WTC11 (cell line): ENCODE results near the gene SUGP2. TPM values are rescaled to one million over a fixed set of nuclear protein-coding genes. Genes with fewer than 3 reads are reported as not detected.

ENCODE experiments used
- ATAC-seq: fragments of 200-7000 bp; cut with Tn5 transposase; 2 replicates; pipeline ENCODE4 v1.10.0; 2021; ENCODE audit warnings: mild to moderate bottlenecking, moderate library complexity
- CTCF ChIA-PET: fragments of 300-600 bp; sonication (Branson Sonifier 250); formaldehyde crosslinking; loops from one replicate; lab custom pipeline; 2021; ENCODE audit warnings: antibody characterized with exemption; lab: Charles Lee
- POLR2A ChIA-PET: fragments of 350-600 bp; sonication (Branson Sonifier 250); formaldehyde crosslinking; loops from one replicate; lab custom pipeline; 2021; ENCODE audit warnings: antibody characterized with exemption; lab: Charles Lee
- DNase-seq: peaks from one replicate; pipeline ENCODE4 v3.0.0; 2021; ENCODE audit warnings: low spot score
- H3K27ac Mint-ChIP-seq: 2 replicates; pipeline ENCODE4 v1.8.0; 2021; ENCODE audit warnings: mixed read lengths
- H3K27me3 Mint-ChIP-seq: 2 replicates; pipeline ENCODE4 v1.8.0; 2021; ENCODE audit warnings: low read depth, mild to moderate bottlenecking, moderate library complexity, mixed read lengths
- H3K36me3 Mint-ChIP-seq: 2 replicates; pipeline ENCODE4 v1.8.0; 2021; ENCODE audit warnings: mixed read lengths
- H3K4me1 Mint-ChIP-seq: 2 replicates; pipeline ENCODE4 v1.8.0; 2022; ENCODE audit warnings: mixed read lengths
- H3K4me3 Mint-ChIP-seq: 2 replicates; pipeline ENCODE4 v1.8.0; 2021; ENCODE audit warnings: mild to moderate bottlenecking, moderate library complexity, mixed read lengths
- H3K9me3 Mint-ChIP-seq: 2 replicates; pipeline ENCODE4 v1.8.0; 2021; ENCODE audit warnings: mixed read lengths
- CREM ChIP-seq: sonication (generic); formaldehyde crosslinking; IDR thresholded peaks from 2 replicates; pipeline ENCODE4 v1.8.1; 2022; ENCODE audit warnings: mild to moderate bottlenecking, missing genetic modification reagents, moderate library complexity
- EMX1 ChIP-seq: fragments of 250-450 bp; sonication (Bioruptor Pico); IDR thresholded peaks from 2 replicates; pipeline ENCODE4 v1.8.0; 2021; ENCODE audit warnings: mild to moderate bottlenecking
- ESRRA ChIP-seq: sonication (generic); formaldehyde crosslinking; IDR thresholded peaks from 2 replicates; pipeline ENCODE4 v1.8.1; 2022; ENCODE audit warnings: mild to moderate bottlenecking, missing genetic modification reagents, borderline replicate concordance
- GABPB1 ChIP-seq: sonication (generic); formaldehyde crosslinking; IDR thresholded peaks from 2 replicates; pipeline ENCODE4 v1.8.1; 2023; ENCODE audit warnings: mild to moderate bottlenecking, missing genetic modification reagents
- GRHL2 ChIP-seq: fragments of 250-450 bp; sonication (Bioruptor Pico); IDR thresholded peaks from 2 replicates; pipeline ENCODE4 v1.8.0; 2022; ENCODE audit warnings: mild to moderate bottlenecking, moderate library complexity; ENCODE audit not compliant: insufficient replicate concordance, severe bottlenecking
- HMGA2 ChIP-seq: fragments of 250-450 bp; sonication (Bioruptor Pico); IDR thresholded peaks from 2 replicates; pipeline ENCODE4 v1.4.0; 2021; ENCODE audit warnings: mild to moderate bottlenecking, moderate library complexity
- OVOL2 ChIP-seq: fragments of 250-450 bp; sonication (Bioruptor Pico); IDR thresholded peaks from 2 replicates; pipeline ENCODE4 v1.9.0; 2021; ENCODE audit warnings: mild to moderate bottlenecking, borderline replicate concordance
- RELA ChIP-seq: sonication (generic); formaldehyde crosslinking; IDR thresholded peaks from 2 replicates; pipeline ENCODE4 v1.8.1; 2022; ENCODE audit warnings: missing genetic modification reagents, mild to moderate bottlenecking, borderline replicate concordance
- SP1 ChIP-seq: sonication (generic); formaldehyde crosslinking; conservative IDR thresholded peaks from 2 replicates; pipeline ENCODE4 v1.8.1; 2022; ENCODE audit warnings: missing genetic modification reagents
- TP53 ChIP-seq: sonication (generic); formaldehyde crosslinking; IDR thresholded peaks from 2 replicates; pipeline ENCODE4 v1.8.1; 2023; ENCODE audit warnings: mild to moderate bottlenecking, missing genetic modification reagents
- USF1 ChIP-seq: sonication (generic); formaldehyde crosslinking; IDR thresholded peaks from 2 replicates; pipeline ENCODE4 v1.8.0; 2022; ENCODE audit warnings: mild to moderate bottlenecking, missing genetic modification reagents
- ZNF263 ChIP-seq: sonication (generic); formaldehyde crosslinking; IDR thresholded peaks from 2 replicates; pipeline ENCODE4 v1.8.1; 2022; ENCODE audit warnings: low read depth, mild to moderate bottlenecking, moderate library complexity, missing genetic modification reagents
- ZNF396 ChIP-seq: fragments of 250-450 bp; sonication (Bioruptor Pico); IDR thresholded peaks from 2 replicates; pipeline ENCODE4 v1.8.0; 2021; ENCODE audit warnings: mild to moderate bottlenecking, moderate library complexity, borderline replicate concordance
- ZNF416 ChIP-seq: fragments of 250-450 bp; sonication (Bioruptor Pico); IDR thresholded peaks from 2 replicates; pipeline ENCODE4 v1.9.0; 2021; ENCODE audit warnings: mild to moderate bottlenecking, inconsistent platforms
- ZNF671 ChIP-seq: fragments of 250-450 bp; sonication (Bioruptor Pico); IDR thresholded peaks from 2 replicates; pipeline ENCODE4 v1.8.0; 2021; ENCODE audit warnings: mild to moderate bottlenecking
- total RNA-seq: library from RNA; stranded (reverse); gene quantifications from 3 replicates; pipeline ENCODE4 v1.2.3, GENCODE V29; 2021
- TF ChIP-seq, protein P1 (sequence below): fragments of 250-450 bp; sonication (Bioruptor Pico); IDR thresholded peaks from 2 replicates; pipeline ENCODE4 v1.8.0; 2021; ENCODE audit warnings: mild to moderate bottlenecking
- TF ChIP-seq, protein P2 (sequence below): fragments of 250-450 bp; sonication (Bioruptor Pico); IDR thresholded peaks from 2 replicates; pipeline ENCODE4 v1.9.0; 2021; ENCODE audit warnings: mild to moderate bottlenecking
- TF ChIP-seq, protein P3 (sequence below): sonication (generic); formaldehyde crosslinking; conservative IDR thresholded peaks from 2 replicates; pipeline ENCODE4 v1.8.1; 2022; ENCODE audit warnings: mild to moderate bottlenecking, missing genetic modification reagents
- TF ChIP-seq, protein P4 (sequence below): sonication (generic); formaldehyde crosslinking; IDR thresholded peaks from 2 replicates; pipeline ENCODE4 v1.8.1; 2023; ENCODE audit warnings: mild to moderate bottlenecking, missing genetic modification reagents
- TF ChIP-seq, protein P5 (sequence below): sonication (generic); formaldehyde crosslinking; IDR thresholded peaks from 2 replicates; pipeline ENCODE4 v1.8.1; 2023; ENCODE audit warnings: mild to moderate bottlenecking, missing genetic modification reagents
- TF ChIP-seq, protein P6 (sequence below): sonication (generic); formaldehyde crosslinking; IDR thresholded peaks from 2 replicates; pipeline ENCODE4 v1.8.1; 2022; ENCODE audit warnings: missing genetic modification reagents, borderline replicate concordance
- TF ChIP-seq, protein P7 (sequence below): sonication (generic); formaldehyde crosslinking; IDR thresholded peaks from 2 replicates; pipeline ENCODE4 v1.8.1; 2022; ENCODE audit warnings: mild to moderate bottlenecking, moderate library complexity, missing genetic modification reagents

The SUGP2 gene
- total RNA-seq, 1 experiment from 2014 or later, result 160 TPM

DNA sequence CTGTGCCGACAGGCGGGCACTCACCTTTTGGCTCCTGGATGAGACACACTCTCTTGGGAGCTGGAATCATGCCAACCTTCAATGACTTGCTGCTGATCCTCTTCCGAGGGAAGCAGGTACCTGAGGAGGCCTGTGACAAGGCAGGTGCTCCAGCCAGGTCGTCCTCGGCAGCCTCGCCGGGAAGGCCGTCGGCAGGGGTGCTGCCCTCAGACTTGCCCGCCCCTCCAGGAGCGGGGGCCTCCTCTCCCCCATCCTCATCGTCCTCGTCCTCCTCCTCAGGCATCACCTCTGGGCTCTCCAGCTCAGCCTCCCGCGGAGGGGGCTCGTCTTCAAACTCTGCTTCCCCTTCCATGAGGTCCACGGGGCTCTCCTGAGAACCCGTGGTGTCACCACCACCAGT is 29.2 kb downstream of the SUGP2 start (continued):
- TF ChIP-seq SP1 (CRISPR knock-in tag), result no peak
- TF ChIP-seq, all 79 proteins: peak for 0

GRCh38 chr19:18999896-19000620 is 33.3 kb downstream of the SUGP2 start:
- ATAC-seq (no peak), DNase-seq (peak; percentile 30)
- peak overlapping the region; percentile 39; the same call in 1 of the 2 replicates for H3K27ac Mint-ChIP-seq
- peaks cover 52% of the 10 kb centered on the region for H3K36me3 Mint-ChIP-seq
- ChIA-PET POLR2A (no interaction called here), CTCF (interaction anchor here (1.0 kb wide), 1 partner anchor 153 kb away, joined by 3 read pairs; no protein-coding TSS in a partner anchor)
- TF ChIP-seq HMGA2 (CRISPR knock-in tag) (no peak), RELA (CRISPR knock-in tag) (no peak), ZNF671 (CRISPR knock-in tag) (no peak), USF1 (CRISPR knock-in tag) (no peak), ZNF263 (no peak), GRHL2 (no peak), ZNF416 (CRISPR knock-in tag) (no peak), OVOL2 (no peak)
- TF ChIP-seq, protein P1, sequence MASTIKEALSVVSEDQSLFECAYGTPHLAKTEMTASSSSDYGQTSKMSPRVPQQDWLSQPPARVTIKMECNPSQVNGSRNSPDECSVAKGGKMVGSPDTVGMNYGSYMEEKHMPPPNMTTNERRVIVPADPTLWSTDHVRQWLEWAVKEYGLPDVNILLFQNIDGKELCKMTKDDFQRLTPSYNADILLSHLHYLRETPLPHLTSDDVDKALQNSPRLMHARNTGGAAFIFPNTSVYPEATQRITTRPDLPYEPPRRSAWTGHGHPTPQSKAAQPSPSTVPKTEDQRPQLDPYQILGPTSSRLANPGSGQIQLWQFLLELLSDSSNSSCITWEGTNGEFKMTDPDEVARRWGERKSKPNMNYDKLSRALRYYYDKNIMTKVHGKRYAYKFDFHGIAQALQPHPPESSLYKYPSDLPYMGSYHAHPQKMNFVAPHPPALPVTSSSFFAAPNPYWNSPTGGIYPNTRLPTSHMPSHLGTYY (CRISPR knock-in tag), result no peak
- peaks cover 6% of the 10 kb centered on the region for H3K4me1 Mint-ChIP-seq
- no peaks in the 10 kb centered on the region for H3K9me3 Mint-ChIP-seq
- no peaks in the 10 kb centered on the region for H3K27me3 Mint-ChIP-seq
- H3K4me3 Mint-ChIP-seq, result no peak overlapping the region

DNA sequence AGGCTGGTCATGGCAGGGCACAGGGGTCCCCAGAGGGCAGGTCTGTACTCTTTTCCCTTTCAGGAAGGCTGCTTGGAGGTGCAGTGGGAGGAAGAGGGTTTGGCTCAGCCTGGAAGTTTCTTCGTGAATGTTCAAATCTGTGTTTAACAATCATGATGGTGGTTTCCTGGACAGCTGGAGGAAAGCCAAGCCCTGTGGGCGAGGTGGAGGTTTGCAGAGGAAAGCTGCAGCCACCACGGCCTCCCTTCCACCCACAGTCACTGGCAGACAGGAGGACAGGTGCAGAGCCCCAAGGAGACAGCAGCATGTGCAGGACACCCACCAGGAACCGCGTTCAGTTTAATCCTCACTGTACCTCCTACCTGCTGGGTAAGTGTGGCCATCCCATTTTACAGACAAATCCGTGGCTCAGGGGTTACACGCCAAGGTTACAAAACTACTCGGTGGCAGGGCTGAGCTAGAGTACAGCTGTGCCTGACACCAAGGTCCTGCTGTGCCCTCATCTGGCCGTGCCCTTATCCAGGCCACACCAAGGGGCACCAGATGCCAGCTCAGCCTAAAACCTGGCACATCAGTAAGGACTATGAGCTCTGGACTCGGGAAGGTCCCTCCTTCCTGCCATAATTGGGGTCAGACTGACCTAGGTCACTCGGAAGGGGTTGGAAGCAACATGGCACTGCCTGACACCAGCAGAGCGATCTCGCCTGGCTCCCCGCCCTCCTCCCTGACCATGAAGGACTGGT is 34.1 kb downstream of the SUGP2 start:
- ChIA-PET POLR2A (no interaction called here), CTCF (interaction anchor here (1.0 kb wide), 2 partner anchors 12 to 152 kb away, joined by 3 to 5 read pairs; no protein-coding TSS in a partner anchor)
- no peak overlapping the region for H3K27ac Mint-ChIP-seq
- no peaks in the 10 kb centered on the region for H3K9me3 Mint-ChIP-seq
- peaks cover 48% of the 10 kb centered on the region for H3K36me3 Mint-ChIP-seq
- DNase-seq (no peak), ATAC-seq (no peak)
- H3K4me1 Mint-ChIP-seq, result peaks cover 6% of the 10 kb centered on the region
- H3K4me3 Mint-ChIP-seq, result no peak overlapping the region
- H3K27me3 Mint-ChIP-seq, result no peaks in the 10 kb centered on the region
- TF ChIP-seq, protein P2, sequence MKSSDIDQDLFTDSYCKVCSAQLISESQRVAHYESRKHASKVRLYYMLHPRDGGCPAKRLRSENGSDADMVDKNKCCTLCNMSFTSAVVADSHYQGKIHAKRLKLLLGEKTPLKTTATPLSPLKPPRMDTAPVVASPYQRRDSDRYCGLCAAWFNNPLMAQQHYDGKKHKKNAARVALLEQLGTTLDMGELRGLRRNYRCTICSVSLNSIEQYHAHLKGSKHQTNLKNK, result no peak
- TF ChIP-seq, protein P3, sequence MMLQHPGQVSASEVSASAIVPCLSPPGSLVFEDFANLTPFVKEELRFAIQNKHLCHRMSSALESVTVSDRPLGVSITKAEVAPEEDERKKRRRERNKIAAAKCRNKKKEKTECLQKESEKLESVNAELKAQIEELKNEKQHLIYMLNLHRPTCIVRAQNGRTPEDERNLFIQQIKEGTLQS (CRISPR knock-in tag), result no peak
- TF ChIP-seq, protein P4, sequence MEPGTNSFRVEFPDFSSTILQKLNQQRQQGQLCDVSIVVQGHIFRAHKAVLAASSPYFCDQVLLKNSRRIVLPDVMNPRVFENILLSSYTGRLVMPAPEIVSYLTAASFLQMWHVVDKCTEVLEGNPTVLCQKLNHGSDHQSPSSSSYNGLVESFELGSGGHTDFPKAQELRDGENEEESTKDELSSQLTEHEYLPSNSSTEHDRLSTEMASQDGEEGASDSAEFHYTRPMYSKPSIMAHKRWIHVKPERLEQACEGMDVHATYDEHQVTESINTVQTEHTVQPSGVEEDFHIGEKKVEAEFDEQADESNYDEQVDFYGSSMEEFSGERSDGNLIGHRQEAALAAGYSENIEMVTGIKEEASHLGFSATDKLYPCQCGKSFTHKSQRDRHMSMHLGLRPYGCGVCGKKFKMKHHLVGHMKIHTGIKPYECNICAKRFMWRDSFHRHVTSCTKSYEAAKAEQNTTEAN, result no peak
- TF ChIP-seq CREM (CRISPR knock-in tag) (no peak), ZNF396 (CRISPR knock-in tag) (no peak), EMX1 (CRISPR knock-in tag) (no peak), ESRRA (CRISPR knock-in tag) (no peak), TP53 (CRISPR knock-in tag) (no peak), GABPB1 (CRISPR knock-in tag) (no peak)
- TF ChIP-seq, protein P5, sequence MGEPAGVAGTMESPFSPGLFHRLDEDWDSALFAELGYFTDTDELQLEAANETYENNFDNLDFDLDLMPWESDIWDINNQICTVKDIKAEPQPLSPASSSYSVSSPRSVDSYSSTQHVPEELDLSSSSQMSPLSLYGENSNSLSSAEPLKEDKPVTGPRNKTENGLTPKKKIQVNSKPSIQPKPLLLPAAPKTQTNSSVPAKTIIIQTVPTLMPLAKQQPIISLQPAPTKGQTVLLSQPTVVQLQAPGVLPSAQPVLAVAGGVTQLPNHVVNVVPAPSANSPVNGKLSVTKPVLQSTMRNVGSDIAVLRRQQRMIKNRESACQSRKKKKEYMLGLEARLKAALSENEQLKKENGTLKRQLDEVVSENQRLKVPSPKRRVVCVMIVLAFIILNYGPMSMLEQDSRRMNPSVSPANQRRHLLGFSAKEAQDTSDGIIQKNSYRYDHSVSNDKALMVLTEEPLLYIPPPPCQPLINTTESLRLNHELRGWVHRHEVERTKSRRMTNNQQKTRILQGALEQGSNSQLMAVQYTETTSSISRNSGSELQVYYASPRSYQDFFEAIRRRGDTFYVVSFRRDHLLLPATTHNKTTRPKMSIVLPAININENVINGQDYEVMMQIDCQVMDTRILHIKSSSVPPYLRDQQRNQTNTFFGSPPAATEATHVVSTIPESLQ, result no peak
- TF ChIP-seq, protein P6, sequence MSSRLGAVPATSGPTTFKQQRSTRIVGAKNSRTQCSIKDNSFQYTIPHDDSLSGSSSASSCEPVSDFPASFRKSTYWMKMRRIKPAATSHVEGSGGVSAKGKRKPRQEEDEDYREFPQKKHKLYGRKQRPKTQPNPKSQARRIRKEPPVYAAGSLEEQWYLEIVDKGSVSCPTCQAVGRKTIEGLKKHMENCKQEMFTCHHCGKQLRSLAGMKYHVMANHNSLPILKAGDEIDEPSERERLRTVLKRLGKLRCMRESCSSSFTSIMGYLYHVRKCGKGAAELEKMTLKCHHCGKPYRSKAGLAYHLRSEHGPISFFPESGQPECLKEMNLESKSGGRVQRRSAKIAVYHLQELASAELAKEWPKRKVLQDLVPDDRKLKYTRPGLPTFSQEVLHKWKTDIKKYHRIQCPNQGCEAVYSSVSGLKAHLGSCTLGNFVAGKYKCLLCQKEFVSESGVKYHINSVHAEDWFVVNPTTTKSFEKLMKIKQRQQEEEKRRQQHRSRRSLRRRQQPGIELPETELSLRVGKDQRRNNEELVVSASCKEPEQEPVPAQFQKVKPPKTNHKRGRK (CRISPR knock-in tag), result no peak
- TF ChIP-seq, protein P7, sequence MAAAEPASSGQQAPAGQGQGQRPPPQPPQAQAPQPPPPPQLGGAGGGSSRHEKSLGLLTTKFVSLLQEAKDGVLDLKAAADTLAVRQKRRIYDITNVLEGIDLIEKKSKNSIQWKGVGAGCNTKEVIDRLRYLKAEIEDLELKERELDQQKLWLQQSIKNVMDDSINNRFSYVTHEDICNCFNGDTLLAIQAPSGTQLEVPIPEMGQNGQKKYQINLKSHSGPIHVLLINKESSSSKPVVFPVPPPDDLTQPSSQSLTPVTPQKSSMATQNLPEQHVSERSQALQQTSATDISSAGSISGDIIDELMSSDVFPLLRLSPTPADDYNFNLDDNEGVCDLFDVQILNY, result no peak
